Stimulated activated CD8-positive, alpha-beta memory T cell treated with anti-CD3 and anti-CD28 coated beads, Interleukin-12 subunit alpha, Interleukin-12 subunit beta, amount 100 ng/mL, for 24 hours (primary cell): Measurements from ENCODE around the gene RIOX2.

ENCODE experiments used
- DNase-seq: peaks from one replicate; pipeline ENCODE4 v3.0.0-alpha.2; 2020; ENCODE audit errors: extremely low read depth

Gene RIOX2

DNA sequence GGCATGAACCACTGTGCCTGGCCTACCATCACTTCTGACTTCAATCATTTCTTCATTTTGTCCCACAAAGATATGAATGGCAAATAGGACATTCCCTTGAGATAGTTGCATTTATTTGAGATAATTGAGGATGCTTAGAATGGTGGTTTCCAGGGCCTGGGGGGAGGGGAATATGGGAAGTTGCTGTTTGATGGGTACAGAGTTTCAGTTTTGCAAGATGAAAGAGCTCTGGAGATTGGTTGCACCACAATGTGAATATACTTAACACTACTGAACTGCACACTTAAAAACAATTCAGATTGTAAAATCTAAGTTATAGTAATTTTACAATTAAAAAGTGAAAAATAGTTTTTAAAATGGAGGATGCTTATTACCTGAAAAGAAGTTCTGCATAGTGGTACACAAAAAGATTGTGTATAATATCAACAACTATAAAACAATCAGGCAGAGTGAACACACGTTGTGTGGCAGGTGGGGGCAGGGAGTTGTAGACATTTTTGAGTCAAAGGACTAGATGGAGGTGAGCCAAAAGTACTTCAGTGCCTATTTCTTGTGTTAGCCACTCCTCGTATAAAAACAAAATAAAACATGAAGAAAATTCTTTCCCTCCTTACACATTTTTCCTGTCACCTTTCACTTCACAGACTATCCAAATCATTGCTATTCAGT, 18.5 kb upstream of the RIOX2 start:
- DNase-seq, result no peak

DNA sequence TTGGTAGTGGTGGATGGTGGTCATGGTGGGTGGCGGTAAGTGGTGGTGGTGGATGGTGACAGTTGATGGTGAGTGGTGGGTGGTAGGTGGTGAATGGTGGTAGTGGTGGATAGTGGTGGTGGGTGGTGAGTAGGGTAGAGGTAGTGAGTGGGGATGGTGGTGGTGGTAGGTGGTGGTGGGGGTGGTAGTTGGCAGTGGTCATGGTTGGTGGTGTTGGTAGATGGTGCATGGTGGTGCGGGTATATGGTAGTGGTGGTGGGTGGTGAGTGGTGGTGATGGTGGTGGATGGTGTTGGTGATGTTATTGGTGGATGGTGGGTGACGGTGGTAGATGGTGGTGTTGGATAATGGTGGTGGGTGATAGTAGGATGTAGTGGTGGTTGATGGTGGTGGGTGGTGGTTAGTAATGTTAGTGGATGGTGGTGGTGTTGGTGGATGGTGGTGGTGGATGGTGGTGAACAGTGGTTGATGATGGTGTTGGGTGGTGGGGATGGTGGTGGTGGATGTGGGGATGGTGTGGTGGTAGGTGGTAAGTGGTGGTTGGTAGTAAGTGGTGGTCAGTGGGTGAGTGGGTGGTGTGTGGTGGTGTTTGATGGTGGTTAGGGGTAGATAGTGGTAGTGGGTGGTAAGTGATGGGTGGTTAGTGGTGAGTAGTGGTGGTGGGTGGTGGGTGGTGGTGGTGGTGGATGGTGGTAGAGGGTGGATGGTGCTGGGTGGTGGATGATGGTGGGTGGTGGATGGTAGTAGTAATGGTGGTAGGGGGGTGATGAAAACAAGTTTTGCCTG, 16.7 kb upstream of the RIOX2 start:
- DNase-seq, result no peak

DNA sequence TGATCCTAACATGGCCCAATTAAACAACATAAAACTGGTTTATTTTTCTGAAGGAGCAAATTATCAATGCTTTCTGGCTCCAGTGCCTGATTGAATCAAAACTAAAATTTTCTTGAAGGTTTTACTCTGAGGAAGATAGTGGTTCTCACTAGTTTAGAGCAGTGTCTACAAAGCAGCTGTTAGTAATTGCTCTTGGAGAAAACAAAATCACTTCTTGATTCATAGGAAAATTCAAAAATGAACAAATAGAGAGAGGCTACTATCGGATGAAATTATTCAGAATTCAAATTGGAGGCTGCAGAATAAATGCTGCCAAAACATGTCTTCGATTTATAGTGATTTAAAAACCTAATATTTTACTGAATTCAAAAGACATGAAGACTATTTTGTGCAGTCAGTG, 15.1 kb upstream of the RIOX2 start:
- no peak for DNase-seq

DNA sequence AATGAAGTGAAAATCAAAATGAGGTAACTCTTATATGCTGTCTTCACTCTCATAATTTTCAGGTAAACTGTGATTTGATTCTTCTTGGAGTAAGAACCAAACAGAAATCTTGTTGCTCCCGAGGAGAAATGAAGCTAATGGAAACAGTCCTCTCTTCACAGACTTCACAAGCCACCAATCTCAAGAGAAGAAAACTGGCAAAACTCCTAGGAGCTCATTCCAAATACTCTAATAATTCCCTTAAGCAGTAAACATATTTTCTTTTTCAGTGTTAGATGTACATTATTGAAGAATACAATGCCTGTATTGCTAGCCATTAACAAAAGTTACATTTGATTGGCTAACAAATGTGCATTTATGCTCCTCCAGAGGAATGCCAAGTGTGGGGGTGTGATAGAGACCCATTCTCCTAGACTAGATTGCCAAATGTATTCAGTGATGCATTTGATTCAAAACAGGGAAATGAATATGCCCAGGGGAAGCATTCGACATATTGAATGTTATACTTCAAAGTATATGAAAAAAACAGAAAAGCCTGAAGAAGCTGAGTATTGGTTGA, 11.8 kb upstream of the RIOX2 start:
- no peak for DNase-seq

DNA sequence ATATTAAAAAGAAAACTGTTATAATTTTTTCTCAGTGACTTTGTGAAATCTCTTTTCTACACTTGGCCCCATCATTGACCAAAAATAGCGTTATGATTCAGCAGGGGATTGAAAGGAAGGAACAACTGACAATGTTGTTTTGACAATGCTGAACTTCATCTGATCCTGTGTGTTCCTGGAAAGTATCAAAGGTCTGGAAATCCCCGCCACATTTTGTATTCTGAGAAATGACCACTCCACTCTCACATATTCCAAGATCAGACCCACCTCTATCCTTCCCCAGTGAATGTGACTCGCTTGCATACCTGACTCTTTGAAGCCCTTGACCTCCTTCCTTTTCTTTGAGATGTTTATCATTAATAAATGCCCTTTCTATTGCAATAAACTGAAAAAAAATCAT, 9.7 kb upstream of the RIOX2 start:
- no peak for DNase-seq

DNA sequence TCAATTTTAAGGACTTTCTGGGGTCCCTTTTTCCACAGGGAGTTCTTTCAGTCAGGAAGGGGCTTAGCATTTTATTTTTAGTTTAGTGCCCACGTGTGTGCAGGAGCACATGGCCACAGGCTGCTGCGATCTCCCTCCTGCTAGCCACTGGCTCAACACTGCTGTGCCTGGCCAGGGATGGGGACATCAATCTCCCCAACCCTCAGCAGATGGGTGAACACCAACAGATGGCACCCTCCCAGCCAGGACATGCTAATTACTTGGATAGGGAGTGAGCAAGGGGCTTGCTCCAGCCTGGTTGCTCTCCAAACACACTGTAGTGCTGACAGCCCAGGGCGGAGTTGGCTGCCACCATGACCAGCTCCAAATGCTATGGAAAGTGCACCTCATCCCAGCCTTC, 7.4 kb upstream of the RIOX2 start:
- no peak for DNase-seq

DNA sequence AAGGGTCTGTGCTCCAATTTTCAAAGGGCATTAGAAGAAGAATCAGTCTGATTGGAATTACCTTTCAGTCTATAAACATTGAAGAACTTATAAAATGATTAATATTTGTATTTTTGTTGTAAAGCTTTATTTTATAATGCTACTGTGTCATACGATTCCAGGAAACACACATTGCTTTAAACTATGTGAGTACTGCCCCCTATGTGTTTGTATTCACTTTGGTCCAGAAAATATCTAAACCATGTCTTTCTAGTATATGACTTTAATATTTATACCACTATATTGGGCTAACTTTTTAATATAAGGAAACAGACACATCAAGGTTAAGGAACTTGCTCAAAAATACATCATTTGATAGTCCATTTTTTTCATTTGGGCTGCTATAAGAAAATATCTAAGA, 3.2 kb upstream of the RIOX2 start:
- no peak for DNase-seq

DNA sequence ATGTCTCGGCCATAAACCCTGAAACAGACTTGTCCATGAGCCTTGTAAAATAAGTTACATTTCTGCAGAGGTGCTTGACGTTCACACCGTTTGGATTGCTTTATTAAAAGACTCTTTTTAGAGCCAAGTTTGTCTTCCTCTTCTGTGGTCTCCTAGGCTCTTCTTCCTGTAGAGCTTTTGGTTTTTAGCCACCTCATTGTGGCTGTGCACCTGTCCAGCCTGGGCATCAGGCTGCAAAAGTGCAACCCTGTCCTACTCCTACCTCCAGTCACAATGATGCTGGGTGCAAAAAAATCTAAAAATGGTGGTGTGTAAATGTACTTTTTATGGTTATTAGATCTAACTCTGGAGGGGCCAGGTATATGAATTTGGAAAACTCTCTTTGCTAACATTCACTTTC, 2.8 kb upstream of the RIOX2 start:
- no peak for DNase-seq

DNA sequence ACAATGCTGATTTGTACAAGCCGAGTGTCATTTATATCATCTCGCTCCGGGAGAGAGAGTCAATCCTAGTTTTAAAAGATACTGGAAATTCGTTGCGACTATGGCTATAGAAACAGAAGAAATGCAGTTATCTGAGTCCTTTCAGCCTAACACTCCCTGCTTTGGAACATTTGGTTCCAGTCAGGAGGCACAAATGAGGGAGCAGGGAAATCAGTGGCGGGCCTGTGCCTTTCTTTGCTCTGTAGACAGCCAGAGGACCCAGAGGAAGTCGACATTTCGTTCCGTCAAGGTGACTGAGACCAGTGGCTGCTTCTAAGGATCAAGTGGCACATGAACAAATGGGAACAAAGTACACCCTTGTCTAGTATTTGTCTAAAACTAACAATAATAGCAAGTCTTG, 745 bp upstream of the RIOX2 start:
- DNase-seq, result no peak

DNA sequence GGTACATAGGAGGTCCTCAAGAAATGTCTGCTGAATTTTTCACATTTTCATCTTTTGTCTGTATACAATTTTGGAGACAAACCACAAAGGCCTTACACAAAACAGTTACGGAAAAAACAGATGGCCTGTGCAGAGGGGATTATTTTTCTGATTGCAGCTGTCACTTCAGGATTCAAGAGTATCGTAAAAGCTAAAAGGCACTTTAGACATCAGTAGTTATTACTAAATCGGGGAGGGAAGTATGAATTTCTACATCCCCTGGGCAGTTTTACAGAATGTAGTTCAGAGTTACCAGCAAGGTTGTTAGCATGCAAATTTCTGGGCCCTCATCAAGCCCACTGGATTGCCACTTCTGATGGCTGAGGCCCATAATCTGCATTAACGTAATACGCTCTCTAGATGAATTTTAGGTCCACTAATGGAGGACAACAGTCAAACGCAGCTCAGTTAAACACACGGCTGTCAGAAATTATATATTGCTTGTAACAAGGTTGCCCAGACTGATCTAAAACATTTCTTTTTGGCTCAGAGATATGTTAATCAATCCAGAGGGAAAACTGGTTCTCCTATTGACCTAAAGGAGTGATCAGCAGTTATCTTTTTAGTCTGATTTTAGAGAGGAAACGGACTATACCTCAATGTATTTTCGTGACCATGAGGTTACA, 1.1 kb downstream of the RIOX2 start:
- no peak for DNase-seq

DNA sequence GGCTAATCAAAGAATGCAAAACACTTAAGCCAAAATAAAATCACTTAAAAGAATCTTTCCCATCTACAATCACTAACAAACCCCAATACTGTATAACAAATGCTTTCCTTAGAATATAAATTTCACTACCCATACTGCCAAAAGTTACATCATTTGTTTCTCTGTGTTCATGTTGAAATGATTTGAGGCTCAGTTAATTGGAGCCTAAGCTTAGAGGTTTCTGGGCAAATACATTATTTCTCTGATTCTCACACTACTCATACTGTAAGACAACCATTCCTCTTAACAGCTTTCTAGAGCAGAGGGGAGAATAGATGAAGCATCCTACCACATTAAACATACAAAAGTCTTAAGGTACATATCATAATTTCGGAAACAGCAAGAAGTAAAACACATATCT, 2.1 kb downstream of the RIOX2 start:
- DNase-seq, result no peak

DNA sequence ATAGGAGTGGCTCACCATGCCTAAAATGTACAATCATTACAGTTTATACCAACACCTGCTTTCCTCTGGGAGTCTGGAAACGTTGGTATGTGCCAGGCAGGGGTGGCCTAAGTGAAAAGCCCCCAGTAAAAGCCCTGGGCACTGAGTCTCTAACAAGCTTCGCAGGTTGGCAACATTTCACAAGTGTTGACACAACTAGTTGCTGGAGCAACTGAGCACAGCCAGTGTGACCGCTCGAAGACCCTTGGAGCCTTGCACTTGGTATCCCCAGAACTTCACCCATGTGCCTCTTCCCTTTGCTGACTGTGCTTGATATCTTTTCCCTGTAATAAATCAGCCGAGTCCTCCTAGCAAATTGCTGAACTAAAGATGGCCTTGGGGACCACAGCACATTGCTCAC, 2.7 kb downstream of the RIOX2 start:
- no peak for DNase-seq

DNA sequence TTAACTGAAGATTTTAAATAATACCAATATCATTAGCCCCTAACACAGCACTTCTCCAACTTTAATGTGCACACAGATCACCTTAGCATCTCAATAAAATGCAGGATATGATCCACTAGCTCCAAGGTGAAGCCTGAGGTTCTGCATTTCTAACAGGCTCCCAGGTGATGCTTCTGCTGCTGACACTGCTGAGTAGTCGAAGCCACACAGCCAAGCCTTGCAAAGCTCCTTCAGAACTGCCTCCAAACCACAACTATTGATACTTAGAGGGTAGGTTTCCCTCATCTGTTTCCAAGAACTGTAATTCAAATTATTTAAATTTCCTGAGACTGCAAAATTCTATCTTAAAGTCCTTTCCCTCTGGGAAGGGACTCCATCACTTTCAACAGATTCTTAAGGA, 3.9 kb downstream of the RIOX2 start:
- DNase-seq, result no peak

DNA sequence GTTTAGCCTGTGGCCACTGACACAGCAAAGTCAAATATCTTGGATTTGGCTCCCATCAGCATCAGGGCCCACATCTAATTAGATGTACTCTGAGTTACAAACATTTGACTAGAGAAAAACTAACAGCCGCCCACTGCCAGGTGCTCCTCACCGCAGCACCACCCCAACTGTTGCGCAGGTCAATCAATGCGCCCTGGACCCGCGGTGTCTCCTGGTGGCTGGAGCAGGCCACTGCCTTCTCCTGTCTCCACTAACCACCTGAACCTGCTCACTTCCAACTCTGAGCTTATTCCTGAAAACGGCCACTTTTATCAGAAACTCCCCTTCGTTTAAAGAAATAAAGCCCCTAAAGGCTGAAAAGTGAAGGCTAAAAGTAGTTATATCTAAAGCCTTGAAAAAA, 4.3 kb downstream of the RIOX2 start:
- no peak for DNase-seq

DNA sequence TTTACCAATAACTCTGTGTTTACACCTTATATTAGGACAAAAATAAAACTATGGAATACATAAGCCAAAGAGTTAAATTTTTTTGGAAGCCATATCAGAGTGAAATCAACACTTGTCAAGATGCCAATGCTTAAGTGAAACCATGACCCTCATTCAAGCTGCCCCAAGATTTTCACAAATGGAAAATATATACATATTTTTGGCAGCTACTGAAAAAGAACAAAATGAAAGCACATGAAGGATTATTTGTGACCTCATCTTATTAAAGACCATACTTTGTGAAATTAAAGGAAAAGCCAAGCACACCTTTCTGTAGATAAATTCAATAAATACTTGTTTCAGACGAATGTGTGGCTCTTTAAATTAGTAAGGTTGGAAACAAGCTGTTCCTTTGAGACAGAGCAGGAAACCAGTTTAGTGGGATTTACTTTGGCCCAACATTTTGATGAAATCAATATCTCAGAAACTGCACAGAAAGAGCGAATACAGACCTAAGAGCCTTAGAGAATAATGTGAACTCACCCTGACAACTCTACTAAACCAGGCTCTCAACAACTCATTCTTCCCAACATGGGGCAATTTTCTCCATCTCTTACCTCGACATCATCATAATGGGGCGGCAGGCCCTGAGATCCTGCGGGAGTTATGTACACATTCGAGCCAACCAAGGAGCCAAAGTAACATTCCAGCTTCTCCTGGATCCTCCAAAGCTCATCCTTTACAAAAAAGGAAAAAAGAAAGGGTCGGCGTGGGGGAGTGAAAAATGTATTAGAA, 11.1 kb downstream of the RIOX2 start:
- DNase-seq, result no peak

DNA sequence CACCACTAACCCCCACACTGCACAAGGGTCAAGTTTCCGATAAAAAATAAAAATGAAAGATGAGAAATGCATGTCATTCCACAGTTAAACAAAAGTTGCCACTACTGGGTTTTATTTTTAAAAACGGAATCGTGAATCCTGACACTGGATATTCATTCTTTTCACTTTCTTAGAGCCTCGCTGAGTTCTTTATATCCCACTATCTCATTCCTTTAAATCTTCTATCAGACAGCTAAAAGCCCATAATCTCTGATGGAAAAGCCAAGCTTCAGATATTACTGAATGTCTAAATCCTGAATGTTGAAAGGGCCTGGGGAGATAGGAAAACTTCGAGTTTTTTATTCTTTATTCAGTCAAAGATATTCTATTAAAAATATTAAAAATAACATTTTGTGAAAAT, 11.7 kb downstream of the RIOX2 start:
- DNase-seq, result no peak

DNA sequence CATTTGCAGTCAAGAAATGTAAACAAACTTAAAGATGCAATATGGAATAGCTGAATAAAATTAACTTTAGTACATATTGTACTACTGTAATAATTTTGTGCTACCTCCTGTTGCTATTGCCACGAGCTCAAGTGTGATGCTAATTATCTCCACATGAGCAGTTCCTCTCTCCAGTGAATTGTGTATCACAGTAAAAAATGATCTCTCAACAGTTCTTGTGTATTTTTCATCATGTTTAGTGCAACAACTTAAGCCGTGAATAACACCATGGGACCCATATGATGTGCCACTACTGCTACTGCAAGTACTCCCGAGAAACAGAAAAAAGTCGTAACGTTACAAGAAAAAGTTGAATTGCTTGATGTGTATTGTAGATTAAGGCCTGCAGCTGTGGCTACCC, 12.4 kb downstream of the RIOX2 start:
- no peak for DNase-seq

DNA sequence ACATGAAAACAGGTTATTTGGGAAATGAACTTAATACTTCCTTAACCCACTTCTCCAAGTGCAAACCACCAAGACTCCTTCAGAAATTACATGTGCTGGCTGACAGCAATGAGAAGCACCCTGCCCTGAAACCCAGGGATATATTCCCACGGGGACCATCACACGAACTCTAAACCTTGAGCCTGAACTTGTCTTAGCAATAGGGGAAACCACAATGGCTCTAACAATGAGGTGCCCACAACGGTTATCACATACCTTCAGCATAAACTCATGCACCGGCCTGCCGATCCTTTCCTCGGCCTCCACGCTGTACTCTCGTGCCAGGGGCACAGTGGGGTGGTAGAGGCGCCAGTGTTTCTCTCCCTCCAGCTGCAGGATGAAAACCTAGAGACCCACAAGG, 13.4 kb downstream of the RIOX2 start:
- DNase-seq, result no peak

DNA sequence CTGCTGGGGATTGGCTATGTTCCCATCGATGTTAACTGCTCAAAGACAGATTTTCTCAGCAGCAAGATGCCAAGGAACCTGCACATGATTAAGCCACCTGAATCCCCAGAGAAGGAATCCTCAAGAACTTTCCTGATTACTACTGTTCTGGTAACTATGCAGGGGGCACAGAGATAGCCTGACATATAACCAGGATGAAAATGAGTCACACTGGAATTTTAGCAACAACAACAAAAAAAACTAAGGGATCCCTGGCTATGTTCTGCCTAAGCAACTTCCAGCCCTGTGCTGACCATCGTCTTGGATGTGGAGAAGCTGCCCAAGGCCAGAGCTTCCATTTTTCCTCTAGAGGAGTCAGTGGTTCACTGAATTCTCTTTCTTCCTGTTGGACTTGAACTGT, 13.8 kb downstream of the RIOX2 start:
- no peak for DNase-seq

DNA sequence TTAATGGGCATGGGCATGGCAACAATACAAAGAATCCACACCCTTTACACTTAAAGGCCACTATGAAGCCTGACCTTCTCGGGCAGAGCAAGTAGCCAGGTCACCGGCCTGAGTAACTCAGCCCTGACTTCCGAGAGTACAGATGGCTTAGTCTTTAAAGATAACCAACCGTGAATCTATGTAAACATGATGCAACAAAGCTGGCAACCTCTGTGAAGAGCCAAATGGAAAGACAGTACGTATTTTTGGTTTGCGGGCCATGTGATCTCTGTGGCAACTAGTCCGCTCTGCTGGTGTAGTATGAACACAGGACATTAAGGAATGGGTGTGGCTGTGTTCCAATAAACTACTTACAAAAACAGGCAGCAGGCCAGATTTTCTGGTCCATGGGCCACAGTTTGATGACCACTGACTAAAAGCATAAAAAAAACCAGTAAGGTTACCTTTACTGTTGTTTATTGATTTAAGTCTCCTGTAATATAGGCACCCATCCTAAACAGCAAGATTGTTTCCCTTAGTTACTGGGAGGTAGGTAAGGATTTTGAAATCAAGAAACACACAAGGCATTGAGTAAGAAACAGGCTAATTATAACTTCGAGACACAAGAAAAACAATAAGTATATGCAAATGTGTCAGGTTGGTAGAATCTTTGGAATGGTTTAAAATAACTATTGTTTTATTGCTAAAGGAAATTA, 14.5 kb downstream of the RIOX2 start:
- DNase-seq, result no peak

DNA sequence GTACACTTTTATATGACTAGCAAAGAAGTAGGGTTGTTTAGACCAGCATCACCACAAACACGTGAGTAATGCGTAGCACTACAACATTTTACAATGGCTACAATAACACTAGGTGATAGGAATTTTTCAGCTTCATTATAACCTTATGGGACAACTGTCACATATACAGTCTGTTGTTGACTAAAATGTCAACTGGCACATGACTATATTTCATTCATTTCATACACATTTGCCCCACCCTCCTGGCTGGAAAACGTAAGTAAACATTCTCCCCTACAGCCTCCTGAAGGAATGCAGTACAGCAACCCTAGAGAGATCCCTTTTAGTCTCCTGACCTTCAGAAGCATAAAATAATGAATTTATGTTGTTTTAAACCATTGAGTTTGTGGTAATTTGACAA, 16.2 kb downstream of the RIOX2 start:
- no peak for DNase-seq
